NOMO-1 treated with DMSO at 0.1 percent for 48 hours (cell line): ENCODE measurements around the gene ADAMTSL1.

ENCODE experiments used
- DNase-seq: peaks from one replicate; lab custom pipeline; 2025; ENCODE audit not compliant: unreplicated experiment; lab: John Stamatoyannopoulos, UW

The ADAMTSL1 gene

DNA sequence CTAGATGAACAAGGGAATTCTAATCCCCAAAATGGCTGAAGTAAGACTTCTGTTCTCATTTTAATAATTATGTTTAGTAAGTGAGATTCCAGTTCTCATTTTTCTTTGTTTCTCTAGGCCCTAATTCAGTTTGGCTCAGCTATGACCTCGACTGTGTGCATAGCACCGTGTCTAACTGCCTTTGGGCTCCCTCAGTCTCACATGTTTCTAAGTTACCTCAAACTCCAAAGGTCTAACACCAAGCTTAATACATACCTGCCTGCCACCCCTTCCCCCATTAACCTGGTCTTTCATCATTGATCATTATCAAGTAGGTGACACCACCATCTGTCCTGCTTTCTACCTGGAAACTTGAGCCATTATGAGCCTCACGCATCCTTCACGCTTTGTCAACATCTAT is 285.9 kb downstream of the ADAMTSL1 start:
- no peak for DNase-seq

DNA sequence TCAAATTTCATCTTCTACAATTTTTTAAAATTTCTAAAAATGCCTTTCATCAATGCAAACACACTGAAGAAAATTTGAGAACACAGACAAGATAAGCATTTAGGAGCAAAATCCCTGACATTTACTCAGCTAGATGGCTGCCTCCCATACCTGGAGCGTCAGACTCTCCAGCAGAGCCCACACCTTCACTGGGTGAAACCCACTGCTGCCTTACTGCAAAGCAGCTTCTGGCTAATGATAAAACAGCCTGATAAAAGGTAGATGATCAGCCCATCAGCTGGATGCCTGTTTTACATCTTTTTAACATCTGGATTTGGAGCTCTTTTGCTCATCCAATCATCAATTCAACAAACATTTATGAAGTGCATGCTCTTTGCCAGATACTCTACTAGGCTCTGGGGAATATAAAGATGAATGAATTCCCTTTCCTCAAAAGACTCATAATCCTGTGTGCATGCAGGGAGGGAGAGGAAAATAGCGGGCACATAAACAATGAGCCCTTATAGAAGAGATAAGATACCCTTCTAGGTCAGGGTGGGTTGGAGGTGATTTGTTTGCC is 287.9 kb downstream of the ADAMTSL1 start:
- DNase-seq = no peak

DNA sequence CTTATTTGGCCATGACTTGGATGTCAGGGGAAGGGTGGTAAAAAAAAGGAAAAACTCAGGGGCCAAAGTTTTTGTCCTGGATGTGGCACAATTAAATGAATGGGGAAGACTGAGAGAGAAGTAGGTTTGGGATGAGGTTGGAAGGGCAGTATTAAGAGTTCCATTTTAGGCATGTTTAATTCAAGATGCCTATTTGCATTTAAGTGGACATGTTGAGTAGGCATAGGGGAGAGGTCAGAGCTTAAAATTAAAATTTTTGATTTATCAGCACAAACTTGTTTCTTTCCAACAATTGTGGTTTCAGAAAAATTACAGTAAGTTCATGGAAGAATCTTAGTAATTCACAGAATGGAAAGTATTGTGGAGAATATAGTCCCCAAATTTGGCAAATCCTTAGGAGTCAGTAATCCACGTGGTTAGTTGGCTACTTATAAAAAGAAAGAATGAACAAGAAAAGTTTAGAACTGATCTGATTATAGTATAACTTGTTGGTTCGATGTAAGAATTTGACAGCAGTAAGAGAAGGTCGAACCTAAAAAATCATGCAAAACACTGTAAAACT is 293.1 kb downstream of the ADAMTSL1 start:
- DNase-seq = no peak

DNA sequence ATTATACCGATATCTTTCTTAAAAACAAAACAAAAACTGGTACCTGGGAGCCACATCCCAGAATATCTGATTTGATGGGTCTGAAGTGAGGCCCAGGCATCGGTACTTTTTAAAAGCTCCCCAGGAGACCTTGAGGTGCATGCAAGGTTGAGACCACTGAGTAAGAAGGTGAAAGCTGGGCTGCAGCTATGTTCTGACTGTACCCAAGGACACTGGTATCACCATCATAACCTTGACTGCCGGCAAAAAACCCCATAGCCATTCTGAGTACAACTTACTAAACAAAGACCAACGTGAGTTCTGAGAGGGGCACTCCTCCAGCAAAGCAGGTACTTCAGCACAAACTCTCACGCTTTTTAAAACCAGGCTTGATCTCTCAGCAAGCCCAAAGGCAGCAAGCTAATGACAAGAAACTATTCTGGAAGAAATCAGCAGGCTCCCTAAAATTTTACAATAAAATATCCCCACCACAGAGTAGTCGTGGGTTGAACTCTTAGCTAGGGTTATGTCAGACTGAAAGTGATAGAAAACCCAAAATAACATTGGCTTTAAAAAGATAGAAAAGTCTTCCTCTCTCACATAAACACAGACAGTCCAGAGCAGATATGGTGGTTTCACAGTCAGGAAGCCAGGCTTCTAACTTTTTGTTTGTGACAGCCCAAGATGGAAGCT is 295.1 kb downstream of the ADAMTSL1 start:
- DNase-seq = no peak

- DNase-seq = no peak
Measured at GRCh38 chr9:18770131-18770908, 296.4 kb downstream of the ADAMTSL1 start.

DNA sequence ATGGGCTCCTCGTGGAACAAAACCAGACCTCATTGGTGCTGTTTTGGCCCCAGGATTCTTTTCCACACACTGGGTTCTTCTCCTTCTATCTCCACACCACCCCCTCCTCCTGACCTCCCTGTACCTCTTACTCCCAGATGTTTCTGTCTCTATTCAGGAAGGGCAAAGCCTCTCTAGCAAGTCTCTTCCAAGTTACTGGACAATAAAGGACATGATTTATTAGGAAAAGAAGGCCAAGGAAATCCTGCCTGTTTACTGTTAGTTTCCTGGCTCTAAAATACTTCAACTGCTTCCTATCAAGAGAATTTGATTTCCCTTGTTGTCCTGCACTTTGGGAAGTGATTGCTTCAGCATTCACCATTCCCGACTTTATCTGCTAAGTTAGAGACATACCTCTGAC is 297.1 kb downstream of the ADAMTSL1 start:
- DNase-seq = no peak

GRCh38 chr9:18771763-18772162 is 297.8 kb downstream of the ADAMTSL1 start:
- DNase-seq = no peak

GRCh38 chr9:18775241-18775640 is 301.3 kb downstream of the ADAMTSL1 start:
- no peak for DNase-seq

DNA sequence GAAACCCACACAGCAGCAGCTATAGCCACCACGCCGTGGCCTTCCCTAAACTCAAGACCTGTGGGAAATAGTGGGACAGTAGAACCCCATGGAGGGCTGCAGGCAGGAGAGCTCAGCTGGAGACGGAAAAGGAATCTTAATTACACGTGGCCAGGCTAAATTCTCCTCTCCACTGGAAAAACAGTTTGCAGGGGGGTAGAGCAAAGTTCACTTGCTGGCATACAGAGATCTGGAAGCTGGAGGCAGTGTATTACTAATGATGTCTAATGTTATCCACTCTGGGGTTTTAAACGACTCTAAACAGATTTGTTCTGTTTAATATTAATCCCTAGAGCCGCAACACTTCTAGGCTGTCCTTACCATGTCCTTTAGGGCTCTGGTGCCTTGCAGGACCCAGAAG is 302.0 kb downstream of the ADAMTSL1 start:
- DNase-seq = no peak

DNA sequence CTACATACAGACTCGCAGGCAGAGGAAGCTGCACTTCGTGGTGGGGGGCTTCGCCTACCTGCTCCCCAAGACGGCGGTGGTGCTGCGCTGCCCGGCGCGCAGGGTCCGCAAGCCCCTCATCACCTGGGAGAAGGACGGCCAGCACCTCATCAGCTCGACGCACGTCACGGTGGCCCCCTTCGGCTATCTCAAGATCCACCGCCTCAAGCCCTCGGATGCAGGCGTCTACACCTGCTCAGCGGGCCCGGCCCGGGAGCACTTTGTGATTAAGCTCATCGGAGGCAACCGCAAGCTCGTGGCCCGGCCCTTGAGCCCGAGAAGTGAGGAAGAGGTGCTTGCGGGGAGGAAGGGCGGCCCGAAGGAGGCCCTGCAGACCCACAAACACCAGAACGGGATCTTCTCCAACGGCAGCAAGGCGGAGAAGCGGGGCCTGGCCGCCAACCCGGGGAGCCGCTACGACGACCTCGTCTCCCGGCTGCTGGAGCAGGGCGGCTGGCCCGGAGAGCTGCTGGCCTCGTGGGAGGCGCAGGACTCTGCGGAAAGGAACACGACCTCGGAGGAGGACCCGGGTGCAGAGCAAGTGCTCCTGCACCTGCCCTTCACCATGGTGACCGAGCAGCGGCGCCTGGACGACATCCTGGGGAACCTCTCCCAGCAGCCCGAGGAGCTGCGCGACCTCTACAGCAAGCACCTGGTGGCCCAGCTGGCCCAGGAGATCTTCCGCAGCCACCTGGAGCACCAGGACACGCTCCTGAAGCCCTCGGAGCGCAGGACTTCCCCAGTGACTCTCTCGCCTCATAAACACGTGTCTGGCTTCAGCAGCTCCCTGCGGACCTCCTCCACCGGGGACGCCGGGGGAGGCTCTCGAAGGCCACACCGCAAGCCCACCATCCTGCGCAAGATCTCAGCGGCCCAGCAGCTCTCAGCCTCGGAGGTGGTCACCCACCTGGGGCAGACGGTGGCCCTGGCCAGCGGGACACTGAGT is 303.2 kb downstream of the ADAMTSL1 start:
- no peak for DNase-seq

DNA sequence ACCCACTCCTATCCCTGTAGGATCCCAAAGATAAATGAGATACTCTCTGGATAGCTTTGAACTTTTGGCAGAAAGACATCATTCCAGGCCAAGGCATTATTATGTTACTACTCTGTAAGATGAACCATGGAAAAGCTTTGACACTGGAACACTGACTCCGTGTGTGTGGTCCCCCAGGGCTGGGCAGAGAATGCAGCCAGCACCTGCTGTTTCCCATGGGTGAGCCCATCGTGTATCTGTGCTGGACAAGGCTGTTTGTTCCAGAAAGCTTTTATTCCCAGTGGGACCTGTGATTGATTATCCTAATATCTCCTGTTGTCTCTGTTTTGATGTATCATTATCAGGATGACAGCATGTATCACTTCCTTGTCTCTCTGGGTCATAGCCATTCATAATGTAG is 304.2 kb downstream of the ADAMTSL1 start:
- DNase-seq = no peak

GRCh38 chr9:18778846-18779245 is 304.9 kb downstream of the ADAMTSL1 start:
- no peak for DNase-seq

- no peak for DNase-seq
Measured at GRCh38 chr9:18783909-18784308, 310.0 kb downstream of the ADAMTSL1 start.

GRCh38 chr9:18785604-18786003 is 311.7 kb downstream of the ADAMTSL1 start:
- DNase-seq = no peak

- DNase-seq = no peak
Measured at GRCh38 chr9:18786196-18786595, 312.2 kb downstream of the ADAMTSL1 start.

DNA sequence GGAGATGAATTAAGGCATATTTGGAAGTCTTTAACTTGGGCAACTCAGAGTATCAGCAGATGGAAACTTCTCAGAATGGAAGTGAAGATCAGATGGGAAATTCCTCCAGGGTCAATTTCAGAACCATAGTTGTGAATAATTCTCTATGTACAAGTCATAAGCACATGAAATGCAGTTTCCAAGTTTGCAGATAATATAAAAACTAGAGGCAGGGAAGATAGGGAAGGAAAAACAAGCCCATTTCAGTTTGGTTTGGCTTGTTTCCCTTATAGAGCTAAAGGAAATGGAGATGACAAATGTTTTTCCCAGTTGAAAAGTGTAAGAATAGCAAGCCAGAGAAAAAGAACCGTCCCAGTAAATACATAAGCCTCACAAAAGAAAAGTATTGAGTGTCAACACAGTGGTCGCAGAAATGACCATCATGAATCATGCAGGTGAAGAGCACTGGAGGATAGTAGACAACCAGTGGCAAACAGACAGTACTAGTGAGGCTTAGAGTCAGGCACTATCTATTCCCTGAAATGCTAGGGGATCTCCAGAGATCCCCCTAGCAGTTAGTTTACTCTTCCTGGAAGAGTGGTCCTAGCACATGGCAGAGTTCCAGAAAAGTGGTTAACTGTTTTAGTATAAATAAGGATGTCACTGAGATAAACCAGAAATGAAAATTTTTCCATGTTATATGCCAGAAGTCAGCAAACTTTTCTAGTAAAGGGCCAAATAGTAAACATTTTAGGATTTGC is 313.1 kb downstream of the ADAMTSL1 start:
- no peak for DNase-seq

- no peak for DNase-seq
Measured at GRCh38 chr9:18788256-18788655, 314.3 kb downstream of the ADAMTSL1 start.

DNA sequence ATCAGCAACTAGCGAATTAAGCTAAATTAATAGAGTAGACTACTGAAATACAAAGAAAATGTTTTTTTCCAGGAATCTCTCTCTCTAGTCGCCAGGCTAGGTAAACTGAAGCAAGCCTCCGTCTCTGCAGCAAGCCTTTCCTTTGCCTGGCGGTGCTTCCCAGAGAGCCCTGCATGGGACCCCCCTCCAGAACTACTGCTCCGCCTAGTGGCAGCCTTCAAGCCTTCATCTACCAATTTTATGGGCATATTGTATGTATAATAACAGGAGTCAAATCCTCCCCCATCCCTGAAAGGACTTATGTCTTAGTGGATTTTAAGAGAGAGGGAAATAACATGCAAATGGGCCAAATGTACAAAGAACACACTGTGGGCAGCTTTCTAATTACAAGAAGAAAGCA is 317.1 kb downstream of the ADAMTSL1 start:
- DNase-seq = no peak

DNA sequence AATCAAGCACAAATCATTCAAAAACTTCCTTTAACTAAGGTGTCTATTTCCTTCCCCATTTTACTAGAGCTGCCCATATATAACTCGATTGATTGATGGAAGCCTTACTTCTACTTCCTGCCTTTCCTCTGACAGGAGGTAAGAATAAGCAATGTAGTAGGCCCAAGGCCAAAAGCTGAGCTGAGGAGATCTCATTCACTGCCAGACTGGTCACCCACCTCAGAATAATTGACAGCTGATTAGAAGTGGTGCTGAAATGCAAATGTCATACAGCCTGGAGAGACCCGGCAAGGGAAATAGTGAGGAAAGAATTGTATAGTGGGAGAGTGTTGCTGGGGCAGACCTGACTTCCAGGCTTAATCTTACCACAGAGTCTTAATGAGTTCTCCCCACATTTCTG is 319.2 kb downstream of the ADAMTSL1 start:
- DNase-seq = no peak
